Natural killer cell (primary cell): Measurements from ENCODE around the gene DUT. TPM values are rescaled to one million over a fixed set of nuclear protein-coding genes. Genes with fewer than 3 reads are reported as not detected.

Source experiments
- ATAC-seq, 3 donors: fragments of 150-1000 bp in 2 of 3; fragments of 200-7000 bp in 1 of 3; cut with Tn5 transposase; 1 replicate in 1 of 3; 2 replicates in 2 of 3; pipeline ENCODE4 v1.10.0; 2021; ENCODE audit warnings: mild to moderate bottlenecking in 2 of 3, moderate library complexity in 2 of 3
- DNase-seq, 2 donors: peaks; one replicate each; pipeline versions ENCODE4 v3.0.0 to v3.0.0-alpha.2; 2013 to 2021; ENCODE audit warnings: mixed read lengths in 1 of 2
- H3K27ac ChIP-seq: one replicate; pipeline ENCODE4 v1.5.1; 2013; ENCODE audit warnings: mild to moderate bottlenecking, low read length
- H3K27me3 ChIP-seq: one replicate; pipeline ENCODE4 v1.6.1; 2013; ENCODE audit warnings: low read length; ENCODE audit not compliant: control insufficient read depth, insufficient read depth
- H3K36me3 ChIP-seq: one replicate; pipeline ENCODE4 v1.6.1; 2013; ENCODE audit warnings: low read length; ENCODE audit not compliant: control insufficient read depth, insufficient read depth
- H3K4me1 ChIP-seq: one replicate; pipeline ENCODE4 v1.6.1; 2013; ENCODE audit warnings: low read length; ENCODE audit not compliant: control insufficient read depth, insufficient read depth
- H3K4me3 ChIP-seq: one replicate; pipeline ENCODE4 v1.5.1; 2013; ENCODE audit warnings: low read length
- H3K9me3 ChIP-seq: one replicate; pipeline ENCODE4 v1.6.1; 2013; ENCODE audit warnings: low read length; ENCODE audit not compliant: control insufficient read depth, insufficient read depth
- H3K27ac Mint-ChIP-seq, 2 donors: one replicate each; pipeline ENCODE4 v1.8.0; 2022; ENCODE audit warnings: mild to moderate bottlenecking in 2 of 2, mixed read lengths in 2 of 2, moderate library complexity in 1 of 2
- H3K27me3 Mint-ChIP-seq, 2 donors: one replicate each; pipeline ENCODE4 v1.8.0; 2022; ENCODE audit warnings: low read depth in 2 of 2, mixed read lengths in 2 of 2
- H3K36me3 Mint-ChIP-seq: one replicate; pipeline ENCODE4 v1.8.0; 2022; ENCODE audit warnings: mixed read lengths
- H3K4me1 Mint-ChIP-seq, 2 donors: one replicate each; pipeline ENCODE4 v1.8.0; 2022; ENCODE audit warnings: mixed read lengths in 2 of 2
- H3K4me3 Mint-ChIP-seq: one replicate; pipeline ENCODE4 v1.8.0; 2022; ENCODE audit warnings: mild to moderate bottlenecking, moderate library complexity, mixed read lengths
- H3K9me3 Mint-ChIP-seq, 2 donors: one replicate each; pipeline ENCODE4 v1.8.0; 2022; ENCODE audit warnings: mixed read lengths in 2 of 2
- WGBS: methylation state at CpG from one replicate; pipeline ENCODE4 v1.1.7; 2013; ENCODE audit warnings: missing lambda C conversion rate; ENCODE audit not compliant: insufficient coverage; 5-methylcytosine and 5-hydroxymethylcytosine counted together
- intact Hi-C: fragments of 100-400 bp; cut with micrococcal nuclease; formaldehyde crosslinking; loops from one replicate; pipeline ENCODE4 v1.14.2; 2022
- total RNA-seq, 4 donors: library from RNA; stranded (reverse); fragments of 120-200 nt in 1 of 4; gene quantifications; one replicate each; pipeline versions ENCODE4 v1.2.3 to v1.2.4, GENCODE V29; 2013 to 2022
- TF ChIP-seq, protein P1 (sequence below): fragments of 200-600 bp; IDR thresholded peaks from one replicate; pipeline ENCODE4 v1.8.0; 2022; ENCODE audit warnings: antibody characterized with exemption

DUT gene
- total RNA-seq, 3 donors from 2014 or later (not counting 1 experiment from before 2014, with no cell fraction given) = 34.4 to 48.3 (median 44.8) TPM

DNA sequence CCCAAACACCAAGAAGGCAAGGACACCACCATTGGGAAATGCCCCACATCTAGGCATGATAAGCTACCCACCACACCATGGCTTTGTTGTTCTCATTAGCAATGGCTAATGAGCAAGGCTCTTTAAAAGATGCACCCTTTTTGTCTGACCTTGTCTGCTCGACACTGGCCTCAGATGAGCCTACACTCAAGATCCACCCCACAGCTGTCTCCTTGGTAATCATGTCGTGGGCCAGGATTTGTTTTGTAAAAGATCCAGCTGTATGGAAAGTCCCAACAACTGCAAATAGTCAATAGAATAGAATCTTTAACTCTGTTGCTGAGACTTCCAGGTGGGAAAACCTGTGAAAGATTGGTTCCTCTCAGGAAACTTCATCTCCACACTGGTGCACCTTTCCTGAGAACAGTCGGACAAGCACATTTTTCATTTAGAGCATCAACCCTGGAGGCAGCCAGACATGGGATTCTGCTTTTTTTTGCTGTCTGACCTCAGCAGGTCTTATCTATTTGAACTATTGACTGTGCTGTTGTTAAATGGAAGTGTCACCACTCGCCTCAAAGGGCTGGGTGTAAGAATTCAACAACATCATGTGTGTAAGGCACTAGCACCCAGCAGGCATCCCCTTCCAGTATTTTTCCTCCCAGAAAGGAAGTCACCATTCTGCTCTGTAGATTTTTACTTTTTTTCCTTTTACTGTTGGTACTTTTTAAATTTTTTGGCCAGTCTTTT is 35.5 kb downstream of the DUT start:
- H3K9me3 ChIP-seq = no peaks in the 10 kb centered on the region
- H3K27ac ChIP-seq = no peak overlapping the region
- no peaks in the 10 kb centered on the region for H3K36me3 Mint-ChIP-seq
- no peaks in the 10 kb centered on the region for H3K36me3 ChIP-seq
- H3K4me3 Mint-ChIP-seq = no peak overlapping the region
- 84% methylated on average over 4 of the region's 4 CpGs for WGBS
- H3K27ac Mint-ChIP-seq = no peak overlapping the region
- intact Hi-C loops = no loop called here
- no peaks in the 10 kb centered on the region for H3K4me1 Mint-ChIP-seq
- TF ChIP-seq, protein P1, sequence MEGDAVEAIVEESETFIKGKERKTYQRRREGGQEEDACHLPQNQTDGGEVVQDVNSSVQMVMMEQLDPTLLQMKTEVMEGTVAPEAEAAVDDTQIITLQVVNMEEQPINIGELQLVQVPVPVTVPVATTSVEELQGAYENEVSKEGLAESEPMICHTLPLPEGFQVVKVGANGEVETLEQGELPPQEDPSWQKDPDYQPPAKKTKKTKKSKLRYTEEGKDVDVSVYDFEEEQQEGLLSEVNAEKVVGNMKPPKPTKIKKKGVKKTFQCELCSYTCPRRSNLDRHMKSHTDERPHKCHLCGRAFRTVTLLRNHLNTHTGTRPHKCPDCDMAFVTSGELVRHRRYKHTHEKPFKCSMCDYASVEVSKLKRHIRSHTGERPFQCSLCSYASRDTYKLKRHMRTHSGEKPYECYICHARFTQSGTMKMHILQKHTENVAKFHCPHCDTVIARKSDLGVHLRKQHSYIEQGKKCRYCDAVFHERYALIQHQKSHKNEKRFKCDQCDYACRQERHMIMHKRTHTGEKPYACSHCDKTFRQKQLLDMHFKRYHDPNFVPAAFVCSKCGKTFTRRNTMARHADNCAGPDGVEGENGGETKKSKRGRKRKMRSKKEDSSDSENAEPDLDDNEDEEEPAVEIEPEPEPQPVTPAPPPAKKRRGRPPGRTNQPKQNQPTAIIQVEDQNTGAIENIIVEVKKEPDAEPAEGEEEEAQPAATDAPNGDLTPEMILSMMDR = no peak
- H3K4me1 ChIP-seq = no peaks in the 10 kb centered on the region
- ATAC-seq (no peak), DNase-seq (no peak)
- H3K4me3 ChIP-seq = no peak overlapping the region
- H3K27me3 ChIP-seq = no peaks in the 10 kb centered on the region
- no peaks in the 10 kb centered on the region for H3K9me3 Mint-ChIP-seq
- H3K27me3 Mint-ChIP-seq = peaks cover 10 to 35% of the 10 kb centered on the region in 2 donors

GRCh38 chr15:48367483-48367882 is 36.3 kb downstream of the DUT start:
- no peak overlapping the region for H3K4me3 Mint-ChIP-seq
- H3K36me3 Mint-ChIP-seq = no peaks in the 10 kb centered on the region
- Histone ChIP-seq H3K4me3 (no peak overlapping the region), H3K36me3 (no peaks in the 10 kb centered on the region), H3K27ac (no peak overlapping the region), H3K27me3 (no peaks in the 10 kb centered on the region), H3K4me1 (no peaks in the 10 kb centered on the region), H3K9me3 (no peaks in the 10 kb centered on the region)
- intact Hi-C loops = no loop called here
- peaks cover 10 to 40% of the 10 kb centered on the region in 2 donors for H3K27me3 Mint-ChIP-seq
- ATAC-seq (no peak), DNase-seq (no peak)
- 84% methylated on average over 3 of the region's 3 CpGs for WGBS
- TF ChIP-seq, protein P1 = no peak
- no peaks in the 10 kb centered on the region for H3K9me3 Mint-ChIP-seq
- no peak overlapping the region for H3K27ac Mint-ChIP-seq
- no peaks in the 10 kb centered on the region for H3K4me1 Mint-ChIP-seq

- ATAC-seq (no peak), DNase-seq (no peak)
- Histone ChIP-seq H3K4me3 (no peak overlapping the region), H3K27ac (no peak overlapping the region), H3K36me3 (no peaks in the 10 kb centered on the region), H3K27me3 (no peaks in the 10 kb centered on the region), H3K9me3 (no peaks in the 10 kb centered on the region), H3K4me1 (no peaks in the 10 kb centered on the region)
- H3K4me3 Mint-ChIP-seq = no peak overlapping the region
- H3K36me3 Mint-ChIP-seq = no peaks in the 10 kb centered on the region
- 82% methylated on average over 2 of the region's 3 CpGs for WGBS
- intact Hi-C loops = no loop called here
- H3K27me3 Mint-ChIP-seq = peaks cover 12 to 34% of the 10 kb centered on the region in 2 donors
- H3K27ac Mint-ChIP-seq = no peak overlapping the region
- TF ChIP-seq, protein P1 = no peak
- H3K9me3 Mint-ChIP-seq = peaks cover 0 to 2% of the 10 kb centered on the region in 2 donors
- no peaks in the 10 kb centered on the region for H3K4me1 Mint-ChIP-seq
These were observed 39.2 kb downstream of the DUT start for GRCh38 chr15:48370460-48370859.

DNA sequence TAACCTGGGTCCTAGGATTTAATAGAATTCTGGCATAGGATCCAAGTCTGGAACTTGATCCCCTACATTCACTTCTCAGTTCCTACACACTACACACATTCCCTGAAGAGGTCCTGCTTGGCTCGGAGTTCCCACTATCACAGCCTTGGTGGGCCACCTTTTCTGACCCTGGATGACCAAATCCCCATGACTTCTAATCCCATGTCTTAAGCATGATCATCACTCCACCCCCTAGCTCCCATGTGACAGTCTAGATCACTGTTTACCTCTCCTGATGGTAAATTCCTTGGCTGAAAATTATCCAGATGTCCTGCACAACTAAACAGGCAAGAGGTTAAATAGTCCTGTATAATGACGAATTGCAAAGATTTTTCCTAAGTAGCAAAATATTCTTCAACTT is 40.3 kb downstream of the DUT start:
- DNase-seq (no peak), ATAC-seq (no peak)
- no peaks in the 10 kb centered on the region for H3K9me3 ChIP-seq
- 44% methylated on average over 2 of the region's 2 CpGs for WGBS
- TF ChIP-seq, protein P1 = no peak
- H3K27ac ChIP-seq = no peak overlapping the region
- intact Hi-C loops = no loop called here
- no peak overlapping the region for H3K4me3 ChIP-seq
- H3K4me3 Mint-ChIP-seq = no peak overlapping the region
- no peaks in the 10 kb centered on the region for H3K36me3 ChIP-seq
- no peak overlapping the region for H3K27ac Mint-ChIP-seq
- H3K9me3 Mint-ChIP-seq = peaks cover 0 to 2% of the 10 kb centered on the region in 2 donors
- H3K27me3 ChIP-seq = no peaks in the 10 kb centered on the region
- H3K4me1 ChIP-seq = no peaks in the 10 kb centered on the region
- no peaks in the 10 kb centered on the region for H3K36me3 Mint-ChIP-seq
- H3K27me3 Mint-ChIP-seq = peaks cover 17 to 26% of the 10 kb centered on the region in 2 donors
- H3K4me1 Mint-ChIP-seq = no peaks in the 10 kb centered on the region
